HG02610 (cell line): ENCODE results near the gene DHRS12.

ENCODE experiments used
- ATAC-seq: cut with Tn5 transposase; IDR thresholded peaks from one replicate; pipeline ENCODE4 v1.9.1; 2021; ENCODE audit warnings: mild to moderate bottlenecking, moderate library complexity; ENCODE audit not compliant: unreplicated experiment

The DHRS12 gene

GRCh38 chr13:51764184-51765141 lies 39.5 kb downstream of the DHRS12 start:
- peak; percentile 86 for ATAC-seq

- ATAC-seq: no peak
These were observed 40.5 kb downstream of the DHRS12 start for GRCh38 chr13:51763486-51763885.

- no peak for ATAC-seq
These were observed 42.2 kb downstream of the DHRS12 start for GRCh38 chr13:51761643-51762350.

GRCh38 chr13:51760592-51760991 lies 43.4 kb downstream of the DHRS12 start:
- no peak for ATAC-seq

- ATAC-seq: no peak
These were observed 44.7 kb downstream of the DHRS12 start for GRCh38 chr13:51759240-51759639.

GRCh38 chr13:51758691-51759090 lies 45.3 kb downstream of the DHRS12 start:
- ATAC-seq: no peak

GRCh38 chr13:51756651-51757050 lies 47.3 kb downstream of the DHRS12 start:
- no peak for ATAC-seq

GRCh38 chr13:51747438-51748434 lies 56.2 kb downstream of the DHRS12 start:
- ATAC-seq: no peak

- ATAC-seq: no peak
These were observed 57.2 kb downstream of the DHRS12 start for GRCh38 chr13:51746802-51747201.

- ATAC-seq: no peak
These were observed 58.7 kb downstream of the DHRS12 start for GRCh38 chr13:51745243-51745642.

- ATAC-seq: no peak
These were observed 61.4 kb downstream of the DHRS12 start for GRCh38 chr13:51742611-51743010.

GRCh38 chr13:51742031-51742430 lies 61.9 kb downstream of the DHRS12 start:
- no peak for ATAC-seq

GRCh38 chr13:51740698-51741097 lies 63.3 kb downstream of the DHRS12 start:
- ATAC-seq: no peak

- no peak for ATAC-seq
These were observed 64.8 kb downstream of the DHRS12 start for GRCh38 chr13:51739027-51739764.

GRCh38 chr13:51738226-51738905 lies 65.6 kb downstream of the DHRS12 start:
- ATAC-seq: no peak

GRCh38 chr13:51737609-51738008 lies 66.4 kb downstream of the DHRS12 start:
- ATAC-seq: no peak

- ATAC-seq: no peak
These were observed 69.2 kb downstream of the DHRS12 start for GRCh38 chr13:51734786-51735185.

- ATAC-seq: no peak
These were observed 70.3 kb downstream of the DHRS12 start for GRCh38 chr13:51733374-51734298.
